GM21619 (cell line): ENCODE data around the gene CES1.
"Not testable (repeated sequence)": the region's sequence is repeated elsewhere in the genome, so short reads cannot be mapped to it uniquely, and the experiment has no call there.

Experiments used
- ATAC-seq: cut with Tn5 transposase; IDR thresholded peaks from one replicate; pipeline ENCODE4 v1.9.1; 2021; ENCODE audit not compliant: unreplicated experiment

The CES1 gene

GRCh38 chr16:55792934-55793374 lies 39.9 kb downstream of the CES1 start:
- ATAC-seq, result not testable (repeated sequence)

DNA sequence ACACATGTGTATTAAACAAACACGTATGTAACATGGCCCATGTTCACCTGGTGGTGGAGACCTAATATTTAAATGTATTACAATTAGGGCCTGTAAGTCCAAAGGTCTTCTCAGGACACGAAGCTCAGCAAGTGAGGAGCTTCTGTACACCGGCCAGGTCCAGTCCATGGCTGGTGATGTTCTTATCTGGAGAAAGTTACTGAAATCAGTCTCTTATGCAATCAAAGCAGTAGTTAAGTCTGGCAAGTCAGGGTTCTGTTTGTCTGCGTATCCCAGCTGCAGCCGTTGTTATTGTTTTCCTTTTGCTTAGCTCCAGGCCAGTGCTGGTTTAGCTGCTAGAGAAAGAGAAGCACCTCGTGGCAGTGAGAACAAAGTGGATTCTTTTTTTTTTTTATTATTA lies 41.4 kb downstream of the CES1 start:
- ATAC-seq, result not testable (repeated sequence)

DNA sequence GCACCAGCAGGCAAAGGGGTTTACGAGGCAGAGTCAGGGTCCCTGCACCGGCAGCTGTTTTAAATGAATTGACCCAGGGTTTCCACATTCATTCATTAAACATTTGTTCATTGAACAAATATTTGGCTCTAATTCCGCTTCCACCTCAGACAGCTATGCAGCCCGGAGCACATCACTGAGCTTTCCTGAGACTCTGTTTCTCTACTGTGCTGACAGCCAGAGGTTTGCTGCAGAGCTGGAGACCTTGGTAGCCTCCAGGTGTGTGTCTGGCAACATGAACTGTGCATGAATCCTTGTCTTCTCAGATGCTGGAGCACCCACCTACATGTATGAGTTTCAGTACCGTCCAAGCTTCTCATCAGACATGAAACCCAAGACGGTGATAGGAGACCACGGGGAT lies 42.7 kb downstream of the CES1 start:
- not testable (repeated sequence) for ATAC-seq

DNA sequence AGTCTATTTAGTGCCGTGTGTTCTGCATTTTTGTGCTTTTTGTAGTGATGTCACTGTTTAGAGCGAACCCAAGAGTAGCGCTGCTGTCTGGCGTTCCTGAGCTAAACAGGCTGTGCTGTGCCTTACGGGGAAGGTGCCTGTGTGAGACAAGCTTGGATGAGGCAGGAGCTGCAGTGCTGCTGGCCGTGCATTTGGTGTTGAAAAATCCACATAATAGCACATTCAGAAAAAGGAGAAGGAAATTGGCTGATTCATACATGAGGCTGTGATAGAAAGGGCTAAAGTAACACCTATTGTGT lies 50.2 kb downstream of the CES1 start:
- not testable (repeated sequence) for ATAC-seq

DNA sequence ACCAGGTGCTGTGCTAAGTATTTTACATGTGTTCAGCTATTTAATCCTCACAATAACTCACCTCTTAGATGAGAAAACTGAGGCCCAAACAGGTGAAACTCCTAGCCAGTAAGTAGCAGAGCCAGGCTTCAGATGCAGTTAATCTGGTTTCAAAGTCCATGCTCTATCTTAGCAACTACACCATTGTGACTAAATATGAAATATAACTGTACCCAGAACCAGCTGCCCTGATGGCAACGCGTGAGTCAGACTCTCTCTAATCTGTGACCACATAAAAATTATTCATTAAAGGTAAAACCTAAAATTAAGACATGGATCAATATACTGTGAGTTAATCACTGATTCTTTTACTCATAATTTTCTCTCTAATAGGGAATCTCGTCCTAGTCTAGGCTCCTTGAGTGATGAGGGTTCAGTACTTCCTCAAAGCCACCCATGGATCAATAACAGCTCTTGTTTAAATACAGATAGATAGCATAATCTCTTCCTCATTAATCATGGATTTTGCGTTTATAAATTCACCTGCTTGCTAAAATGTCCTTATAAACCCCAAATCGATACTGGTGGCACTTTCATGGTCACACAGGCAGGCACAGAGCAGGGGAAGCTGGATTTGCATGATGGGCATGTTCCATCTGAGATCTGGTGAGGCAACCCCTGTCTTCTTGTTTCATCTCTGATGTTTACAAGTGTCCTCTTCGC lies 50.7 kb downstream of the CES1 start:
- not testable (repeated sequence) for ATAC-seq

- not testable (repeated sequence) for ATAC-seq
Measured at GRCh38 chr16:55781456-55781855, 51.4 kb downstream of the CES1 start.

DNA sequence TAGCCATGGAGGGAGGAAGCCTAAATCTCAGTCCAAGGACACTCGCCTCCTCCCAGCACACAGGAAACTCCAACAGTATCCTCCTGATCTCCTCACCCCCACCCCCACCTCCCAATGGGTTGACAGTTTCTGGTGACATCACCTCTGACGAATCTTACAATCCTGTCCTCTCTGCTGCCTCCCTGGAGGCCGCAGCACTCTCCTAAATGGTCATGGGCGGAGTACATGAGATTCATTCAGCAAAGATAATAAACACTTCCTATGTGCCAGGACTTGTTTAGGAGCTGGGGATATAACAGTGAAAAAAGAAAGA lies 52.8 kb downstream of the CES1 start:
- ATAC-seq, result not testable (repeated sequence)

- no peak for ATAC-seq
Measured at GRCh38 chr16:55779402-55780094, 53.3 kb downstream of the CES1 start.

DNA sequence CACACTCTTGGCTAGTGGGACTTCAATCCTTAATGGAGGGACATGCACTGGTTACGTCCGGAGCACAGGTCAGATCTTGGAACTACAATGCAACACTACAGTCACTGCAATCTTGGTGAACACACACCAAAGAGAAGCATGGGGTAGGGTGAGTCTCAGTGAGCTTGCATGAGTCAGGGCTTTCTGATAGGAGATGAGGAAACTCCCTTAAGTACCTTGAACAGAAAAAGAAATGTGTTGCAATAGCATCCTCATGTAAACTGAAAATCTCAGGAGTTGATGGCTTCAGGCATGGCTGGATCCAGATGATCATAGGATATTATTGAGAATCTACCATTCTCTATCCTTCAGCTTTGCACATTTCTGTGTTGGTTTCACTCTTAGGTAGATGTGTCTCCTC lies 54.1 kb downstream of the CES1 start:
- no peak for ATAC-seq

DNA sequence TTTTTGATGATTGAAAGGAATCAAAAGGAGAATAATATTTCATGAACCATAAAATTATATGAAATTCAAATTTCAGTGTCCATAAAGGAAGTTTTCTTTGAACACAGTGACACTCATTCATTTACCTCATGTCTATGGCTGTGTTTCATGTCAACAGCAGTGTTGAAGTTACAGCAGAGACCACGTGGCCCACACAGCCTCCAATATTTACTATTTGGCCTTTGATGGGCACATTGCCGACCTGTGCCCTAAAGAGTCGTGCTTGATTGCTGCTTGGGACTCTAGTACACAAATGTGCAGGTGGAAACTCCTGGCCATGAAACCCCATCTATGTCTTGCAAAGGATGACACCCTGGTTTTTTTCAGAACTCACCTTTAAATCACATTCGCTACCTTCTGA lies 57.0 kb downstream of the CES1 start:
- no peak for ATAC-seq

- ATAC-seq, result no peak
Measured at GRCh38 chr16:55773859-55774549, 58.9 kb downstream of the CES1 start.

GRCh38 chr16:55765161-55765560 lies 67.7 kb downstream of the CES1 start:
- ATAC-seq, result no peak

- no peak for ATAC-seq
Measured at GRCh38 chr16:55760310-55761001, 72.4 kb downstream of the CES1 start.

- not testable (repeated sequence) for ATAC-seq
Measured at GRCh38 chr16:55759965-55760309, 73.0 kb downstream of the CES1 start.

GRCh38 chr16:55757595-55758527 lies 75.0 kb downstream of the CES1 start:
- not testable (repeated sequence) for ATAC-seq

DNA sequence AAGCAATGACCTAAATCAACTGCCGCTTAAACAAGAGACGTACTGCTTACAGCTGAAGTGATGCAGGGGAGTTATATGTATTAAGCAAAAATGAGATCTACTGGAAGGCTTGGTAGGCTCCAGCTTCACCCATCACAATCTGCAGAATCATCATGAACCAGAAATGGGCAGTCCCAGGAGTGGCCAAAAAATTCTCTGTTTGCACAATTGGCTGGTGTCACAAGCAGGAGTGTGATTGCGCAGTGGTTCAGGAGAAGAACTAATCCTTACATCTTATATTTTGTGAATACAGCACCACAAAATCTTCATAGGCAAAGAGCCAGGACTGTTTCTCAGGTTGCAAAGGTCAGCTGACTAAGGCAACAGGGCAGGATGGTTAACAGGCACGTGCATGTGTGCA lies 75.9 kb downstream of the CES1 start:
- no peak for ATAC-seq

- ATAC-seq, result no peak
Measured at GRCh38 chr16:55754056-55754455, 78.8 kb downstream of the CES1 start.

- not testable (repeated sequence) for ATAC-seq
Measured at GRCh38 chr16:55753145-55753631, 79.7 kb downstream of the CES1 start.
